GM23338 (cell line): Measurements from ENCODE around the gene ANKRD55. TPM values are rescaled to one million over a fixed set of nuclear protein-coding genes. Genes with fewer than 3 reads are reported as not detected.
"Not testable (repeated sequence)": the region's sequence is repeated elsewhere in the genome, so short reads cannot be mapped to it uniquely, and the experiment has no call there.

Experiments used
- ATAC-seq: fragments of 200-7000 bp; cut with Tn5 transposase; 3 replicates; pipeline ENCODE4 v1.9.1; 2020
- DNase-seq: peaks from one replicate; pipeline ENCODE4 v3.0.0-alpha.2; 2015; ENCODE audit warnings: low spot score
- H2AFZ ChIP-seq: fragments of 200-600 bp; sonication (generic); 2 replicates; pipeline ENCODE4 v1.8.0; 2016; ENCODE audit warnings: antibody characterized with exemption, mild to moderate bottlenecking, moderate library complexity
- H3F3A ChIP-seq: fragments of 200-600 bp; sonication (generic); replicated peaks from 2 replicates; pipeline ENCODE4 v1.8.0; 2017; ENCODE audit warnings: antibody characterized with exemption, mixed run types, low read depth
- H3K27ac ChIP-seq: fragments of 200-600 bp; sonication (generic); 2 replicates; pipeline ENCODE4 v1.6.1; 2016; ENCODE audit warnings: low read depth
- H3K27me3 ChIP-seq: fragments of 200-600 bp; sonication (generic); 2 replicates; pipeline ENCODE4 v1.8.0; 2016; ENCODE audit warnings: mild to moderate bottlenecking, mixed run types, moderate library complexity; ENCODE audit not compliant: insufficient read depth
- H3K36me3 ChIP-seq: fragments of 200-600 bp; sonication (generic); 2 replicates; pipeline ENCODE4 v1.8.0; 2016; ENCODE audit warnings: mild to moderate bottlenecking; ENCODE audit not compliant: insufficient read depth
- H3K4me1 ChIP-seq: fragments of 200-600 bp; sonication (generic); 2 replicates; pipeline ENCODE4 v1.8.0; 2016; ENCODE audit warnings: mild to moderate bottlenecking, moderate library complexity; ENCODE audit not compliant: insufficient read depth
- H3K4me2 ChIP-seq: fragments of 200-600 bp; sonication (generic); 2 replicates; pipeline ENCODE4 v1.7.1; 2017; ENCODE audit warnings: mixed run types
- H3K4me3 ChIP-seq: fragments of 200-600 bp; sonication (generic); 2 replicates; pipeline ENCODE4 v1.6.1; 2016; ENCODE audit warnings: mixed run types
- H3K79me2 ChIP-seq: fragments of 200-600 bp; sonication (generic); replicated peaks from 2 replicates; pipeline ENCODE4 v1.8.0; 2017; ENCODE audit warnings: mild to moderate bottlenecking; ENCODE audit not compliant: insufficient read depth
- H3K9me2 ChIP-seq: fragments of 200-600 bp; sonication (generic); 2 replicates; pipeline ENCODE4 v1.8.0; 2017; ENCODE audit not compliant: insufficient read depth
- H4K20me1 ChIP-seq: fragments of 200-600 bp; sonication (generic); replicated peaks from 2 replicates; pipeline ENCODE4 v1.8.0; 2017; ENCODE audit warnings: mild to moderate bottlenecking; ENCODE audit not compliant: insufficient read depth
- H3K27ac Mint-ChIP-seq: 2 replicates; pipeline ENCODE4 v1.8.0; 2020; ENCODE audit warnings: inconsistent platforms, mild to moderate bottlenecking, moderate library complexity, mixed read lengths
- H3K27me3 Mint-ChIP-seq: 3 replicates; pipeline ENCODE4 v1.8.0; 2022; ENCODE audit warnings: low read depth, mild to moderate bottlenecking, moderate library complexity, mixed read lengths, inconsistent platforms; ENCODE audit not compliant: insufficient read depth, poor library complexity
- H3K36me3 Mint-ChIP-seq: 3 replicates; pipeline ENCODE4 v1.8.0; 2021; ENCODE audit warnings: low read depth, mild to moderate bottlenecking, inconsistent platforms, moderate library complexity, mixed read lengths
- H3K4me1 Mint-ChIP-seq: 3 replicates; pipeline ENCODE4 v1.8.0; 2020; ENCODE audit warnings: mild to moderate bottlenecking, inconsistent platforms, mixed read lengths
- H3K4me3 Mint-ChIP-seq: 3 replicates; pipeline ENCODE4 v1.8.0; 2021; ENCODE audit warnings: moderate library complexity, mild to moderate bottlenecking, inconsistent platforms, mixed read lengths
- H3K9me3 Mint-ChIP-seq: 3 replicates; pipeline ENCODE4 v1.8.0; 2020; ENCODE audit warnings: moderate library complexity, mild to moderate bottlenecking, inconsistent platforms, mixed read lengths
- EZH2 ChIP-seq: fragments of 200-600 bp; sonication (generic); IDR thresholded peaks from one replicate; pipeline ENCODE4 v1.8.0; 2017; ENCODE audit warnings: antibody characterized with exemption, mild to moderate bottlenecking, low read depth; ENCODE audit not compliant: unreplicated experiment
- EZH2phosphoT487 ChIP-seq: fragments of 200-600 bp; sonication (generic); IDR thresholded peaks from one replicate; pipeline ENCODE4 v1.8.1; 2018; ENCODE audit warnings: antibody characterized with exemption; ENCODE audit not compliant: unreplicated experiment
- NANOG ChIP-seq: IDR thresholded peaks from 2 replicates; pipeline ENCODE4 v1.6.1; 2016; ENCODE audit warnings: antibody characterized with exemption, borderline replicate concordance
- POLR2AphosphoS5 ChIP-seq: IDR thresholded peaks from 2 replicates; pipeline ENCODE4 v1.6.1; 2016; ENCODE audit warnings: antibody characterized with exemption, low read depth
- STAT1 ChIP-seq: IDR thresholded peaks from one replicate; pipeline ENCODE4 v1.6.1; 2016; ENCODE audit warnings: antibody characterized with exemption; ENCODE audit not compliant: unreplicated experiment
- ZNF114 ChIP-seq: fragments of 250-450 bp; sonication (Bioruptor Pico); IDR thresholded peaks from 2 replicates; pipeline ENCODE4 v1.5.0; 2020; ENCODE audit warnings: mild to moderate bottlenecking, moderate library complexity
- polyA plus RNA-seq: library from polyadenylated mRNA; unstranded; fragments of >200 nt; fragmentation: Nextera tagmentation; extraction: Ambion mirVana; gene quantifications from 2 replicates; pipeline ENCODE4 v1.2.1, GENCODE V29; 2016
- total RNA-seq: library from RNA; depleted of rRNA; stranded (reverse); fragments of >200 nt; shearing (Covaris generic); gene quantifications from 2 replicates; pipeline ENCODE4 v1.2.3, GENCODE V29; 2014
- TF ChIP-seq, protein P1 (sequence below): IDR thresholded peaks from 2 replicates; pipeline ENCODE4 v1.6.1; 2016; ENCODE audit warnings: antibody characterized with exemption
- TF ChIP-seq, protein P2 (sequence below): IDR thresholded peaks from one replicate; pipeline ENCODE4 v1.6.1; 2018; ENCODE audit warnings: antibody characterized with exemption; ENCODE audit not compliant: unreplicated experiment

Gene ANKRD55
- total and polyA plus RNA-seq, 2 experiments from 2014 or later, result not detected

DNA sequence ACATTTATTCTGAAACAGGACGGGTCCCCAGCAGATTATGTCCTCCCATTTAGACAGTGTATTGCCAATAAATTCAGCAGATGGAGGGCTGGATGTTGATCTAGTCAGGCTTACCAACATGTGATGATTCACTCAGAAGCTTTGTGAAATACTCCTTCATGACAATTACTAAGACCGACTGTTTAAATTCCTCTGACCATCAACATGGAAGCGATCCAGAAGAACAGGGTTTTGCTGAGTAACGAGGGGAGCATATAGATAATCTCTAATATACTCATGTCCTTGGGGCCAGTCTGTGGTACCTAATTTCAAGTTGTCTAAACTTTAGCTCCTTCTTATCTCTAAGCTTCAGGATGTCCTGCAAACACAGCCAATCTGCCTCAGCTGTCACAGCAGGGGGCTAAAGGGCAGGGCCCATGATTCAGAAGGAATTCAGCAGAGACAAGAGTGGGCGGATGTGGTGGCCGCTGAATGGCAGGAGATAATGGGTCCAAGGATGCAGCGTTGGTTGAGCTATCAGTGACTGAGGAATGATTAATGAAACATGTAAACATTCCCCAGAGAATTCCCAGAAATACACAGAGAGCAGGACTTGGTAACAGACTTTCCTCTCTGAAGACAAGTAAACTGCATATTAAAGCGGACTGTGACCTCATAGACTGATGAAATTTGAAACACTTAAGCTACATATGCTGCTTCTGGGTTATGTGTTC is 109.4 kb downstream of the ANKRD55 start:
- Mint-ChIP-seq H3K27me3 (no peaks in the 10 kb centered on the region), H3K4me1 (no peaks in the 10 kb centered on the region; the same call in 2 of the 3 replicates), H3K4me3 (no peak overlapping the region), H3K27ac (0 out of 2 replicates have a peak overlapping the region, but pooled peaks have one; percentile 24), H3K9me3 (peaks cover 4% of the 10 kb centered on the region; the same call in 2 of the 3 replicates), H3K36me3 (no peaks in the 10 kb centered on the region)
- Histone ChIP-seq H3K4me1 (no peaks in the 10 kb centered on the region), H3K27me3 (no peaks in the 10 kb centered on the region), H3K36me3 (no peaks in the 10 kb centered on the region; the same call in 1 of the 2 replicates), H3K4me3 (no peak overlapping the region), H3K9me2 (no peaks in the 10 kb centered on the region), H2AFZ (peak overlapping the region; percentile 63; the same call in 1 of the 2 replicates), H3K4me2 (no peak overlapping the region), H3F3A (no peaks in the 10 kb centered on the region), H3K27ac (no peak overlapping the region), H4K20me1 (no peaks in the 10 kb centered on the region), H3K79me2 (no peaks in the 10 kb centered on the region)
- DNase-seq (peak; percentile 44), ATAC-seq (peak; percentile 38; the same call in 2 of the 3 replicates)
- TF ChIP-seq POLR2AphosphoS5, result no peak
- TF ChIP-seq, protein P1, sequence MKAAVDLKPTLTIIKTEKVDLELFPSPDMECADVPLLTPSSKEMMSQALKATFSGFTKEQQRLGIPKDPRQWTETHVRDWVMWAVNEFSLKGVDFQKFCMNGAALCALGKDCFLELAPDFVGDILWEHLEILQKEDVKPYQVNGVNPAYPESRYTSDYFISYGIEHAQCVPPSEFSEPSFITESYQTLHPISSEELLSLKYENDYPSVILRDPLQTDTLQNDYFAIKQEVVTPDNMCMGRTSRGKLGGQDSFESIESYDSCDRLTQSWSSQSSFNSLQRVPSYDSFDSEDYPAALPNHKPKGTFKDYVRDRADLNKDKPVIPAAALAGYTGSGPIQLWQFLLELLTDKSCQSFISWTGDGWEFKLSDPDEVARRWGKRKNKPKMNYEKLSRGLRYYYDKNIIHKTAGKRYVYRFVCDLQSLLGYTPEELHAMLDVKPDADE, result no peak
- TF ChIP-seq ZNF114 (CRISPR knock-in tag), result no peak
- TF ChIP-seq STAT1, result no peak
- no peak for TF ChIP-seq EZH2
- TF ChIP-seq NANOG, result no peak
- TF ChIP-seq EZH2phosphoT487, result no peak
- TF ChIP-seq, protein P2, sequence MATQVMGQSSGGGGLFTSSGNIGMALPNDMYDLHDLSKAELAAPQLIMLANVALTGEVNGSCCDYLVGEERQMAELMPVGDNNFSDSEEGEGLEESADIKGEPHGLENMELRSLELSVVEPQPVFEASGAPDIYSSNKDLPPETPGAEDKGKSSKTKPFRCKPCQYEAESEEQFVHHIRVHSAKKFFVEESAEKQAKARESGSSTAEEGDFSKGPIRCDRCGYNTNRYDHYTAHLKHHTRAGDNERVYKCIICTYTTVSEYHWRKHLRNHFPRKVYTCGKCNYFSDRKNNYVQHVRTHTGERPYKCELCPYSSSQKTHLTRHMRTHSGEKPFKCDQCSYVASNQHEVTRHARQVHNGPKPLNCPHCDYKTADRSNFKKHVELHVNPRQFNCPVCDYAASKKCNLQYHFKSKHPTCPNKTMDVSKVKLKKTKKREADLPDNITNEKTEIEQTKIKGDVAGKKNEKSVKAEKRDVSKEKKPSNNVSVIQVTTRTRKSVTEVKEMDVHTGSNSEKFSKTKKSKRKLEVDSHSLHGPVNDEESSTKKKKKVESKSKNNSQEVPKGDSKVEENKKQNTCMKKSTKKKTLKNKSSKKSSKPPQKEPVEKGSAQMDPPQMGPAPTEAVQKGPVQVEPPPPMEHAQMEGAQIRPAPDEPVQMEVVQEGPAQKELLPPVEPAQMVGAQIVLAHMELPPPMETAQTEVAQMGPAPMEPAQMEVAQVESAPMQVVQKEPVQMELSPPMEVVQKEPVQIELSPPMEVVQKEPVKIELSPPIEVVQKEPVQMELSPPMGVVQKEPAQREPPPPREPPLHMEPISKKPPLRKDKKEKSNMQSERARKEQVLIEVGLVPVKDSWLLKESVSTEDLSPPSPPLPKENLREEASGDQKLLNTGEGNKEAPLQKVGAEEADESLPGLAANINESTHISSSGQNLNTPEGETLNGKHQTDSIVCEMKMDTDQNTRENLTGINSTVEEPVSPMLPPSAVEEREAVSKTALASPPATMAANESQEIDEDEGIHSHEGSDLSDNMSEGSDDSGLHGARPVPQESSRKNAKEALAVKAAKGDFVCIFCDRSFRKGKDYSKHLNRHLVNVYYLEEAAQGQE, result no peak

GRCh38 chr5:56122360-56122985 is 110.7 kb downstream of the ANKRD55 start:
- DNase-seq, H3K27me3 Mint-ChIP-seq, ATAC-seq, H3K4me3 ChIP-seq, H3K4me1 Mint-ChIP-seq, H2AFZ ChIP-seq, H3K27ac Mint-ChIP-seq, H3K4me2 ChIP-seq, H3K9me3 Mint-ChIP-seq, H3K27me3 ChIP-seq, H3K27ac ChIP-seq, H3F3A ChIP-seq, H4K20me1 ChIP-seq, H3K4me1 ChIP-seq, H3K79me2 ChIP-seq, H3K36me3 Mint-ChIP-seq, H3K36me3 ChIP-seq, H3K4me3 Mint-ChIP-seq, H3K9me2 ChIP-seq: not testable (repeated sequence)
